ENCODE measurements around the gene RPTOR. TPM values are rescaled to one million over a fixed set of nuclear protein-coding genes. Genes with fewer than 3 reads are reported as not detected.

RPTOR gene
- polyA plus RNA-seq, 1 donor (not counting 4 experiments of a cell fraction or from before 2014, with no cell fraction given) = 4.0 TPM

- H3K9me1 ChIP-seq (ENCODE audit: control insufficient read depth, extremely low read depth, insufficient read depth, low read length) = peaks cover 4% of the 10 kb centered on the region
- H3K4me1 ChIP-seq (ENCODE audit: control insufficient read depth, extremely low read depth, insufficient read depth, low read length) = peaks cover 36% of the 10 kb centered on the region
- peak overlapping the region; percentile 22 for H3K27ac ChIP-seq (ENCODE audit: control insufficient read depth, insufficient read depth, low read length)
- FAIRE-seq = no peak
- H3K9ac ChIP-seq (ENCODE audit: control insufficient read depth, extremely low read depth, insufficient read depth, low read length) = no peak overlapping the region
- H2AFZ ChIP-seq (ENCODE audit: control insufficient read depth, low read length) = no peak overlapping the region
- no peaks in the 10 kb centered on the region for H3K27me3 ChIP-seq (ENCODE audit: control insufficient read depth, extremely low read depth, insufficient read depth, low read length)
- H3K79me2 ChIP-seq (ENCODE audit: control insufficient read depth, insufficient read depth, low read length) = peaks cover 2% of the 10 kb centered on the region
- peaks cover 7 to 9% of the 10 kb centered on the region in 2 experiments for H3K36me3 ChIP-seq (ENCODE audit: control insufficient read depth in 2 of 2, extremely low read depth in 1 of 2, insufficient read depth in 2 of 2, low read length in 2 of 2)
- H3K4me3 ChIP-seq (ENCODE audit: control insufficient read depth in 2 of 3, extremely low read depth in 1 of 3, insufficient read depth in 2 of 3, low read depth in 1 of 3, low read length in 3 of 3) = no peak overlapping the region
- TF ChIP-seq CTCF (optimal IDR thresholded peaks at IDR 0.05 in 1 of 3, IDR thresholded peaks at IDR 0.05 in 1 of 3, conservative IDR thresholded peaks at IDR 0.05 in 1 of 3; ENCODE audit: extremely low read depth in 1 of 3, insufficient read depth in 2 of 3, low read length in 3 of 3) (no peak), EZH2 (IDR thresholded peaks at IDR 0.05; ENCODE audit: low read length) (no peak)
- DNase-seq (ENCODE audit: low read depth, low spot score) = no peak
- H3K9me3 ChIP-seq (ENCODE audit: control insufficient read depth, low read depth, low read length) = no peaks in the 10 kb centered on the region
- H3K4me2 ChIP-seq (ENCODE audit: control insufficient read depth, extremely low read depth, insufficient read depth, low read depth, low read length) = no peak overlapping the region
- H4K20me1 ChIP-seq (ENCODE audit: control insufficient read depth, extremely low read depth, insufficient read depth, low read length) = no peaks in the 10 kb centered on the region
- dilution Hi-C loops (cut with MboI; ENCODE audit: extremely low pct_ligation_motif_present, low sequenced_read_pairs) = no loop called here
These were observed 214.1 kb downstream of the RPTOR start for GRCh38 chr17:80758481-80759376.

- Histone ChIP-seq H3K4me2 (ENCODE audit: control insufficient read depth, extremely low read depth, insufficient read depth, low read depth, low read length) (no peak overlapping the region), H3K79me2 (ENCODE audit: control insufficient read depth, insufficient read depth, low read length) (peaks cover 2% of the 10 kb centered on the region), H3K36me3 (ENCODE audit: control insufficient read depth in 2 of 2, extremely low read depth in 1 of 2, insufficient read depth in 2 of 2, low read length in 2 of 2) (peaks cover 4 to 7% of the 10 kb centered on the region in 2 experiments), H4K20me1 (ENCODE audit: control insufficient read depth, extremely low read depth, insufficient read depth, low read length) (no peaks in the 10 kb centered on the region), H3K27ac (ENCODE audit: control insufficient read depth, insufficient read depth, low read length) (peak overlapping the region; percentile 22), H3K27me3 (ENCODE audit: control insufficient read depth, extremely low read depth, insufficient read depth, low read length) (no peaks in the 10 kb centered on the region), H2AFZ (ENCODE audit: control insufficient read depth, low read length) (no peak overlapping the region), H3K9me3 (ENCODE audit: control insufficient read depth, low read depth, low read length) (no peaks in the 10 kb centered on the region), H3K4me3 (ENCODE audit: control insufficient read depth in 2 of 3, extremely low read depth in 1 of 3, insufficient read depth in 2 of 3, low read depth in 1 of 3, low read length in 3 of 3) (no peak overlapping the region), H3K9me1 (ENCODE audit: control insufficient read depth, extremely low read depth, insufficient read depth, low read length) (peaks cover 4% of the 10 kb centered on the region), H3K4me1 (ENCODE audit: control insufficient read depth, extremely low read depth, insufficient read depth, low read length) (peaks cover 36% of the 10 kb centered on the region), H3K9ac (ENCODE audit: control insufficient read depth, extremely low read depth, insufficient read depth, low read length) (no peak overlapping the region)
- no peak for TF ChIP-seq EZH2 (IDR thresholded peaks at IDR 0.05; ENCODE audit: low read length)
- no peak for TF ChIP-seq CTCF (optimal IDR thresholded peaks at IDR 0.05 in 1 of 3, IDR thresholded peaks at IDR 0.05 in 1 of 3, conservative IDR thresholded peaks at IDR 0.05 in 1 of 3; ENCODE audit: extremely low read depth in 1 of 3, insufficient read depth in 2 of 3, low read length in 3 of 3)
- no peak for FAIRE-seq
- dilution Hi-C loops (cut with MboI; ENCODE audit: extremely low pct_ligation_motif_present, low sequenced_read_pairs) = no loop called here
- no peak for DNase-seq (ENCODE audit: low read depth, low spot score)
These were observed 214.7 kb downstream of the RPTOR start for GRCh38 chr17:80759377-80759673.

Measured in keratinocyte (primary cell).